ENCODE results near the gene HOXC11.

DNA sequence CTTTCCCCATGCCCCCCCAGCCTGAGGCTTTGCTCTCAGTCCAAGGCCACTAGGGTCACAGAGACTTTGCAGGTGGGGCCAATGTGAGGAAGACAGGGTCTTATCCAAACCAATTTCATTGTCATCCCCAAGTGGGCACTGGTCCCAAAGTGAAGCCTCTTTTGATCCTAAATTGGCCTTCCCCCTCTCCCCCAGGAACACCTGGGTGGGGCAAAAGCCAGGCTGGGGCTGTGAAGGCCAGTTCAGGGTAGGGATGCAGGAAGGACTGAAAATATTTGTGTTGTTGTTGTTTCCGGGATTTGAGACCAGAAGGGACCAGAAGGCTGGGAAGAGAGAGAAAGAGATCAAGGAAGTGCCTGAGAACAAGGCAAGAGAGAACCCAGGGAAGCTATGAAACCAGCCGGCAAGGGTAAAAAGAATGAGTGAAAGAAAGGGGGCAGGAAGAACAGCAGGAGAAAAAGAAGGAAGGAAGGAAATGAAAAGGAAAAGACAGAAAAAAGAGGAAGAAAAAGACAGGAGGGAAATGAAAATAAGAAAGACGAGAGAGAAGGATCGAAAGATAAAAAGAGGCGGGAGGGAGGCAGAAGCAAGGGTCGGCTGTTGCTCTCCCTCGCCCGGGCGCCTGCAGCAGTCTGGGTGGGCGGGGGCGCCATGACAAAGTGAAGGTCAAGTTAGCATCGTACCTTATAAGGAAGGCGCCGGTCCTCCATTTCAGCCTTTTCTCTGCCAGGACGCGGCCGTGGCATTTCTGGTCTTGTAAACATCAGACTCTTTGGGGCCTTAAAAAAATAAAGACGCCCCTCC lies 7.4 kb upstream of the HOXC11 start:
- TF ChIP-seq, protein P1, sequence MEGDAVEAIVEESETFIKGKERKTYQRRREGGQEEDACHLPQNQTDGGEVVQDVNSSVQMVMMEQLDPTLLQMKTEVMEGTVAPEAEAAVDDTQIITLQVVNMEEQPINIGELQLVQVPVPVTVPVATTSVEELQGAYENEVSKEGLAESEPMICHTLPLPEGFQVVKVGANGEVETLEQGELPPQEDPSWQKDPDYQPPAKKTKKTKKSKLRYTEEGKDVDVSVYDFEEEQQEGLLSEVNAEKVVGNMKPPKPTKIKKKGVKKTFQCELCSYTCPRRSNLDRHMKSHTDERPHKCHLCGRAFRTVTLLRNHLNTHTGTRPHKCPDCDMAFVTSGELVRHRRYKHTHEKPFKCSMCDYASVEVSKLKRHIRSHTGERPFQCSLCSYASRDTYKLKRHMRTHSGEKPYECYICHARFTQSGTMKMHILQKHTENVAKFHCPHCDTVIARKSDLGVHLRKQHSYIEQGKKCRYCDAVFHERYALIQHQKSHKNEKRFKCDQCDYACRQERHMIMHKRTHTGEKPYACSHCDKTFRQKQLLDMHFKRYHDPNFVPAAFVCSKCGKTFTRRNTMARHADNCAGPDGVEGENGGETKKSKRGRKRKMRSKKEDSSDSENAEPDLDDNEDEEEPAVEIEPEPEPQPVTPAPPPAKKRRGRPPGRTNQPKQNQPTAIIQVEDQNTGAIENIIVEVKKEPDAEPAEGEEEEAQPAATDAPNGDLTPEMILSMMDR (IDR thresholded peaks at IDR 0.05) = no peak
- no peak for TF ChIP-seq EP300 (IDR thresholded peaks at IDR 0.05)
- TF ChIP-seq POLR2A (IDR thresholded peaks at IDR 0.05) = no peak
- no peak for TF ChIP-seq POLR2AphosphoS5 (IDR thresholded peaks at IDR 0.05)
